NT2/D1 (cell line): ENCODE measurements around the gene CX3CL1.

Source experiments
- SUZ12 ChIP-seq: IDR thresholded peaks from 2 replicates; pipeline ENCODE4 v1.6.1; 2011; ENCODE audit not compliant: insufficient read length, insufficient read depth; ENCODE audit errors: extremely low read depth
- YY1 ChIP-seq: IDR thresholded peaks from 2 replicates; pipeline ENCODE4 v1.6.1; 2011; ENCODE audit not compliant: insufficient read length, insufficient read depth
- ZNF274 ChIP-seq: IDR thresholded peaks from 2 replicates; pipeline ENCODE4 v1.6.1; 2011; ENCODE audit warnings: mild to moderate bottlenecking, low read depth, low read length

DNA sequence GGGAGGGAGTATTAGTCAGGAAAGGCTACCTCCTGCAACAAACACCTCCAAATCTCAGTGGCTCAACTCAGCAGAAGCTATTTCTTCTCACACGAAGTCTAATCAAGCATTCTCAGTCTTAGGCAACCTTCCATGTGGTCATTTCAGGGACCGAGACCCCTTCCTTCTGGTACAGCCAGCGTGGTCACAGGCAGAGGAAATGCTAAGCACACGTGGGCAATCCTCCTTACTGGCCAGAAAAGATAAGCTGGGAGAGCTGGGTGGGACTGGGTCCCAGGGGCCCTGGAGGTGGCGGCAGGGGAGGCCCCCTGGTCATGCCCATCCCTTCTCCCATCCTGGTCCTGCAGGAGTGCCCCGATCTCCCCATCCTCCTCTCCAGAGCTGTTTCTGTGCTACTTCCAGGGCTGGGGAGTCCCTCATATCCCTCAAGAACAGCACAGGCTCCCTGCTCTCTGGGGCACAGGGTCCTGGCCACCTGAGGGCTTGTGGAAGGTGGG is 5.7 kb upstream of the CX3CL1 start:
- TF ChIP-seq SUZ12 (no peak), ZNF274 (no peak), YY1 (no peak)
